KOPT-K1 (cell line): ENCODE data around the gene DHX16.
A peak's percentile ranks its signal among the peaks of the same experiment; 100 is the strongest.

Experiments
- H3K27ac ChIP-seq: fragments of 200-600 bp; sonication (generic); 2 replicates; pipeline ENCODE4 v1.5.1; 2016; ENCODE audit warnings: antibody characterized with exemption, mild to moderate bottlenecking, low read depth, low read length; ENCODE audit not compliant: poor library complexity, severe bottlenecking
- H3K36me3 ChIP-seq: fragments of 200-600 bp; sonication (generic); 2 replicates; pipeline ENCODE4 v1.5.1; 2017; ENCODE audit warnings: antibody characterized with exemption, mild to moderate bottlenecking, low read length, moderate library complexity; ENCODE audit not compliant: insufficient read depth
- H3K9me3 ChIP-seq: fragments of 200-600 bp; sonication (generic); 2 replicates; pipeline ENCODE4 v1.5.1; 2017; ENCODE audit warnings: antibody characterized with exemption, low read length, mild to moderate bottlenecking; ENCODE audit not compliant: insufficient read depth, poor library complexity, severe bottlenecking

The DHX16 gene

GRCh38 chr6:30709101-30709868, 36.5 kb upstream of the DHX16 start:
- peaks cover 88% of the 10 kb centered on the region for H3K36me3 ChIP-seq
- no peaks in the 10 kb centered on the region for H3K9me3 ChIP-seq
- no peak overlapping the region for H3K27ac ChIP-seq

GRCh38 chr6:30707281-30707850, 34.6 kb upstream of the DHX16 start:
- peaks cover 88% of the 10 kb centered on the region for H3K36me3 ChIP-seq
- H3K27ac ChIP-seq: no peak overlapping the region
- H3K9me3 ChIP-seq: no peaks in the 10 kb centered on the region

- Histone ChIP-seq H3K36me3 (peaks cover 90% of the 10 kb centered on the region), H3K27ac (no peak overlapping the region), H3K9me3 (no peaks in the 10 kb centered on the region)
Measured at GRCh38 chr6:30705620-30706019, 32.8 kb upstream of the DHX16 start.

GRCh38 chr6:30703821-30704220, 31.0 kb upstream of the DHX16 start:
- Histone ChIP-seq H3K36me3 (peaks cover 88% of the 10 kb centered on the region), H3K9me3 (no peaks in the 10 kb centered on the region), H3K27ac (no peak overlapping the region)

- H3K36me3 ChIP-seq: peaks cover 84% of the 10 kb centered on the region
- H3K9me3 ChIP-seq: no peaks in the 10 kb centered on the region
- H3K27ac ChIP-seq: no peak overlapping the region
Measured at GRCh38 chr6:30703011-30703410, 30.2 kb upstream of the DHX16 start.

GRCh38 chr6:30700340-30700739, 27.5 kb upstream of the DHX16 start:
- Histone ChIP-seq H3K9me3 (no peaks in the 10 kb centered on the region), H3K27ac (no peak overlapping the region), H3K36me3 (peaks cover 62% of the 10 kb centered on the region)

- Histone ChIP-seq H3K27ac (no peak overlapping the region), H3K9me3 (no peaks in the 10 kb centered on the region), H3K36me3 (peaks cover 23% of the 10 kb centered on the region)
Measured at GRCh38 chr6:30696432-30696831, 23.6 kb upstream of the DHX16 start.

DNA sequence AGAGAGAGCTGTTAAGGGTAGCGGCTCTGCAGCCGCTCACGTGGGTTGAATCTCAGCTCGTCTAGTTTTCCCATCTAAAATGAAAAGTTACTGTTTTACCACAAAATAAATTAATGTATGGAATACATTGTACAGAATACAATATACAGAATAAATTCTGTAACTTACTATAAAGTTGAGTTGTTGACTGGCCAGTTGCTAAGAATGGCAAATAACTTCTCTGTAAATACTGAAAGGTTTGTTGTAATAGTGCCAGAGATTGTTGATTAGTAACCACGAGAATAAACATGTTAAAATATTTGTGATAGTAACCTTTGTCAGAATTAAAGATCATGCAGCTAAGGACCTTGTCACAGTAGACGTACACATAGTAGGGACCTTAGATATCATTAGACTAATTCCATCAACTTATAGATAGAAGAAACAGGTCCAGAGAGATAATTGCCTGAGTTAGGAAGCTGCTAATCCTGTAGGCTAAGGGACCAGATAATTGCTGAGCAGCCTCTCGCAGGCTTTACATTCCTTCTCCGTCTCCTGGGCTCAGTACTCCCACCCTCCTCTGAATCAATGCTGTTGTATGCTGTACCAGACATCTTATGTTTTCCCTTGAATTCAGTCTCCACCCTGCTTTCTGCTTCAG, 18.5 kb upstream of the DHX16 start:
- peak overlapping the region; percentile 85 for H3K27ac ChIP-seq
- H3K36me3 ChIP-seq: 0 out of 2 replicates have a peak, but pooled peaks cover 6% of the 10 kb centered on the region
- no peaks in the 10 kb centered on the region for H3K9me3 ChIP-seq

DNA sequence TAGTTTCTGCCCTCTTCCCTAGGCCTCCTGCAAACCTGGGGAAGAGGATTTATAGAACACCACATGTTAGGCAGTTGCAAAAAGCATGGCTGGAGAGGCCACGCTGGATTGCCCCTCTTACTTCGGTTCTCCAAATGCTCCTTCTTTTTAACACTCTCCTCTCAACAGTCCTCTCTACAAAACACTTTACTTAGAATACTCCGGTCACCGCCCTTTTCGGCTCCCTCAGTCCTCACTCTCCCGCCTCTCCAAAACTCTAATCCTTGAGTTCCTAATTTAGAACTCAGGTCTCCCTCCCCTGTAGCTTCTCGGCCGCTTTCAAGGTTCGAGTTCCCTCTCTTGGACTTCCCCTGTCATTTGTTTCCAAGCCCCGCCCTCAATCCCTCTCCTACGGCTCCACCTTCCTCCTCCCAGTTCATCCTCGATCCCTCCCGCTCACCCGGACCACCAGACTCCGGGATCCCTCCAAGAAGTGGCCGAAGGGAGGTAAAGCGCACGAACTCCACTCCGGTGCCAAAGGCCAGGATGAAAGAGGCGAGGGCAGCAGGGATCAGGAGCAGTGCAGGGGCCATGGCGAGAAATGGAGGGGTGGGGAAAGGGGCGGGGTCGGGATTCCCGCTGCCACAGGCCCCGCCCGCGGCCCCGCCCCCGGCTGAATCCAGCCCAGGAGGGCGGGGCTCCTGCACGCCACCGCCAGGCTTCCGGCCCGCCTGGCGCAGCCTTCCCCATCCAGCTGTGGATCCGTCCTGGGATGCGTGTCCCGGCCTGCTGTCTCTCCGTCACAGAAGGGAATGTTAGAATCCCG, 17.8 kb upstream of the DHX16 start, which contains the start of gene NRM:
TSS of gene NRM (minus strand) at position 582 of the 805 bp plus-strand sequence. CDS start at position 572, 10 bp downstream.
- Histone ChIP-seq H3K27ac (peak within 1 kb of the TSS; percentile 85), H3K9me3 (no peaks in the 10 kb centered on the region), H3K36me3 (0 out of 2 replicates have a peak, but pooled peaks cover 6% of the 10 kb centered on the region)

DNA sequence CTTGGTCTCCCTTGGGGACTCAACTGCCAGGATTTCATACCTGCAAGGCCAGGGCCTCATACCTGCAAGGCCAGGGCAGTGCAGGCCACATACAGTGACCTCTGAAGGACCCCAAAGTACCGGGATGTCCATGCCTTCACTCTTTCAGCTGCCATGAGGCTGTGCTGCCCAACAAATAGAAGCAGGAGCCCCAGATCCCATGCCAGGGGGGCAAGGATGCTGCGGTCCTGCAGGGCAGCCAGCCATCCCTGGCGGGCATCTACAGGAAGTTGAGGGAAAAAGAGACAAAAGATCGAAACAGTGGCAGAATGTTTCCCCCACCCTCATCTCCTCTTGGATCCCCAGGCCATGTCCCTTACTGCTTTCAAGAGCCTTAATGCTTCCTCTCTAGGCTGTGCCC, 17.2 kb upstream of the DHX16 start:
- H3K36me3 ChIP-seq: 0 out of 2 replicates have a peak, but pooled peaks cover 6% of the 10 kb centered on the region
- H3K9me3 ChIP-seq: no peaks in the 10 kb centered on the region
- H3K27ac ChIP-seq: peak overlapping the region; percentile 85

GRCh38 chr6:30689022-30689865, 16.4 kb upstream of the DHX16 start:
- peak overlapping the region; percentile 85 for H3K27ac ChIP-seq

GRCh38 chr6:30688569-30688968, 15.8 kb upstream of the DHX16 start:
- no peak overlapping the region for H3K27ac ChIP-seq
- H3K36me3 ChIP-seq: 0 out of 2 replicates have a peak, but pooled peaks cover 6% of the 10 kb centered on the region
- H3K9me3 ChIP-seq: no peaks in the 10 kb centered on the region

More at GRCh38 chr6:30689022-30689865, 16.4 kb upstream of the DHX16 start:
- H3K36me3 ChIP-seq: 0 out of 2 replicates have a peak, but pooled peaks cover 6% of the 10 kb centered on the region
- H3K9me3 ChIP-seq: no peaks in the 10 kb centered on the region

DNA sequence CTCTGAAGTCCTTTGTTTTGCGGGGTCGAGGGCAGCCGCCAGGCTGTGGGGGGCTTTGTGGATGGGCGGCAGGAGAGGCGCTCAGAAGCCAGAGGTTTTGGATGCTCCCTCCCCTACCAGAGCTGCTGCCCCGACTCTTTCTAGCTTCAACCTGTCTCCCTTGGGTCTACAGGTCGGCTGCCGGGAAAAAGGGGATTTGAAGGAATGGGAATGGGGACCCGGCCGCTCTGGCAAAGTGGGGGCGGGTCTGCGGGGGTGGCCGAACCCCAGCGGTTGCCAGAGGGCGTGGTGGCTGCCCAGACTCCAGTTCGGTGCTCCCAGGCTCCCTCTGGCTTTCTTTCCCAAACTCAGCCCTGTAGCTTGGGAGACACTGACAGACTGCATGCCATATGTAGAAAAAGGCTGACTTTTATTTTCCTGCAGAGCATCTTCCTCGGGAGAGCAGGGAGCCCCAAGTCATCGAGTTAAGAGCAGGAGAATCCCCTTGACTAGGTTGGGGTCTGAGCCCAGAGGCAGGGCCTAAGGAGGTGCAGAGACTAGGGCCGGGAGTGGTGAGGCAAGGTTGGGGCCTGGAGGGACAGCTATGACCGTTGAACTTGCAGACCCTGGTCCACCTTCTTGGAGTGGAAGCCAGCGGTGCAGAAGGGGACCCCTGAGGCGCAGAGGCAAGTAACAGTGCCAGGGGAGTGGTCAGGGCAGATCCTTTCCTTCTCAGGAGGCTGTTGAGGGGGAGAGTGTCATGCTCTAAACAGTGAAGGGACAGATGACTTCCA, 15.0 kb upstream of the DHX16 start:
- 0 out of 2 replicates have a peak, but pooled peaks cover 6% of the 10 kb centered on the region for H3K36me3 ChIP-seq
- H3K27ac ChIP-seq: peak overlapping the region; percentile 94
- no peaks in the 10 kb centered on the region for H3K9me3 ChIP-seq
